Measurements from ENCODE around the gene WDTC1.

DNA sequence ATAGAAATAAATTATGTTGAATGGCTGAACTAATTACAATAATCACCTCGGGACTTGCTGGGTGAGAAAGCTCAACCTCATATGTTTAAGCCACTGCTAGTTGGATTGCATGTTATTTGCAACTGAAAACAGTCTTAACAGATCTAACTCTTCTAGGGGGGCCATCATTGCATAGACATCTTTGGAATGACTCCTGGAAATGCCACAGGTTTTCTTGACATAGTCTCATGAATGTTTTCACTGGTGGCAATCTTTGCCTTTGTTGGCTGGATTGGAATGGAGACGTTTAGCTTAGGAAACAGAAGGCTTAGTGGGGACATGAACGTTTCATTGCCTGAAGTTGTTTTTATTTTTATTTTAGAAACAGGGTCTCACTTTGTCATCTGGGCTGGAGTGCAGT is 8.8 kb upstream of the WDTC1 start:
- TF ChIP-seq ZNF274 (IDR thresholded peaks at IDR 0.05; ENCODE audit: low read depth, low read length), result no peak
- TF ChIP-seq SUZ12 (IDR thresholded peaks at IDR 0.05; ENCODE audit: extremely low read depth, insufficient read depth, insufficient read length), result no peak
- TF ChIP-seq YY1 (IDR thresholded peaks at IDR 0.05; ENCODE audit: insufficient read depth, insufficient read length), result no peak

All from NT2/D1 (cell line).